Esophagus muscularis mucosa (tissue), 4 donors: ENCODE results near the gene ST6GALNAC3. TPM values are rescaled to one million over a fixed set of nuclear protein-coding genes. Genes with fewer than 3 reads are reported as not detected.

Source experiments
- DNase-seq: peaks from one replicate; pipeline ENCODE4 v3.0.0-alpha.2; 2017; ENCODE audit errors: extremely low spot score
- H3K27ac ChIP-seq, 4 donors: fragments of 200-600 bp; sonication (generic); replicated peaks in 1 of 4; 1 replicate in 3 of 4; 2 replicates in 1 of 4; pipeline ENCODE4 v1.5.1; 2016 to 2019; ENCODE audit warnings: mild to moderate bottlenecking in 1 of 4
- H3K27me3 ChIP-seq, 4 donors: fragments of 200-600 bp; sonication (generic); one replicate each; pipeline versions ENCODE4 v1.5.1 to v1.6.0; 2016 to 2019
- H3K36me3 ChIP-seq, 4 donors: fragments of 200-600 bp; sonication (generic); one replicate each; pipeline ENCODE4 v1.5.1; 2016 to 2019
- H3K4me1 ChIP-seq, 4 donors: fragments of 200-600 bp; sonication (generic); one replicate each; pipeline ENCODE4 v1.5.1; 2016 to 2019
- H3K4me3 ChIP-seq, 4 donors: fragments of 200-600 bp; sonication (generic); 1 replicate in 2 of 4; 2 replicates in 2 of 4; pipeline ENCODE4 v1.5.1; 2016 to 2019; ENCODE audit warnings: mild to moderate bottlenecking in 4 of 4, moderate library complexity in 1 of 4
- H3K9me3 ChIP-seq, 4 donors: fragments of 200-600 bp; sonication (generic); 1 replicate in 3 of 4; 2 replicates in 1 of 4; pipeline ENCODE4 v1.5.1; 2016 to 2019
- CTCF ChIP-seq, 3 experiments: fragments of 200-600 bp in 2 of 3; fragments of 450-650 bp in 1 of 3; sonication (generic) in 2 of 3; IDR thresholded peaks; one replicate each; pipeline ENCODE4 v1.5.1; 2017 to 2019; ENCODE audit warnings: antibody characterized with exemption in 3 of 3, mild to moderate bottlenecking in 2 of 3, moderate library complexity in 1 of 3
- EP300 ChIP-seq: sonication (generic); formaldehyde crosslinking; IDR thresholded peaks from one replicate; pipeline ENCODE4 v1.6.1; 2017; ENCODE audit warnings: antibody characterized with exemption
- POLR2A ChIP-seq: fragments of 450-650 bp; IDR thresholded peaks from one replicate; pipeline ENCODE4 v1.6.1; 2017; ENCODE audit warnings: antibody characterized with exemption, moderate library complexity, mild to moderate bottlenecking, low read depth
- POLR2AphosphoS5 ChIP-seq, 2 donors: sonication (generic); formaldehyde crosslinking; IDR thresholded peaks; one replicate each; pipeline ENCODE4 v1.6.1; 2017; ENCODE audit warnings: antibody characterized with exemption in 2 of 2
- WGBS: methylation state at CpG from one replicate; pipeline ENCODE4 v1.1.5; 2018; 5-methylcytosine and 5-hydroxymethylcytosine counted together
- intact Hi-C: fragments of 100-400 bp; cut with DNase I; formaldehyde crosslinking; loops from one replicate; pipeline ENCODE4 v1.15.1; 2023
- total RNA-seq, 4 donors: library from RNA; depleted of rRNA; stranded (reverse); fragments of >200 nt; gene quantifications; one replicate each; pipeline versions ENCODE4 v1.1.0 to v1.2.1, GENCODE V29; 2016

ST6GALNAC3 gene
- total RNA-seq, 4 donors from 2014 or later = 2.1 to 6.8 (median 4.8) TPM

GRCh38 chr1:76053021-76053420 is 21.5 kb upstream of the ST6GALNAC3 start:
- Histone ChIP-seq H3K27me3 (no peaks in the 10 kb centered on the region), H3K4me1 (no peaks in the 10 kb centered on the region), H3K9me3 (no peaks in the 10 kb centered on the region), H3K4me3 (no peak overlapping the region), H3K27ac (no peak overlapping the region), H3K36me3 (no peaks in the 10 kb centered on the region)
- intact Hi-C loops = no loop called here
- WGBS = 28% methylated on average over 6 of the region's 6 CpGs
- DNase-seq = no peak
- TF ChIP-seq POLR2AphosphoS5 (IDR thresholded peaks at IDR 0.05) (no peak), POLR2A (no peak), EP300 (no peak)

- no peak overlapping the region for H3K4me3 ChIP-seq
- WGBS = 67% methylated on average over 2 of the region's 2 CpGs
- no peak overlapping the region for H3K27ac ChIP-seq
- H3K27me3 ChIP-seq = no peaks in the 10 kb centered on the region
- intact Hi-C loops = no loop called here
- H3K4me1 ChIP-seq = no peaks in the 10 kb centered on the region
- H3K36me3 ChIP-seq = no peaks in the 10 kb centered on the region
- H3K9me3 ChIP-seq = no peaks in the 10 kb centered on the region
- no peak for DNase-seq
- TF ChIP-seq POLR2A (no peak), POLR2AphosphoS5 (IDR thresholded peaks at IDR 0.05) (no peak), EP300 (no peak), CTCF (IDR thresholded peaks at IDR 0.05) (no peak)
These were observed 20.2 kb upstream of the ST6GALNAC3 start for GRCh38 chr1:76054359-76054758.

DNA sequence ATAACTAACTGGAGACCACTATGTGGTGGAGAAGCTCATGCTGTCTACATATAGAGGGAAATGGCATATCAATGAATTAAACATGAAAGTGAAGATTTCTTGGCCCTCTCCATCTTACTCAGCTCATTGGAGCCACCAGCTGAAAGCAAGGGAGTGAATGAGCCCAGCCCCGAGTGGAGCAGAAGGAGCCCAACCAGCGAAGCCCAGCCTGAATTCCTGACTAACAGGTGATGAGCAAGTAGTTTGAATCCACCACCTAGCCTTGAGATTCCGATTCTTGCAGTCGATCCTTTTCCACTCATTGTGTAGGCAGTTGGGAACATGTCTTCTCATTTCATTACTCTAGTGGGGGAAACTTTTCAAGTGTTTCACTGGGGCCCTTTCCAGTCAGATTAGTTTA is 18.6 kb upstream of the ST6GALNAC3 start:
- intact Hi-C loops = no loop called here
- no peaks in the 10 kb centered on the region for H3K4me1 ChIP-seq
- H3K9me3 ChIP-seq = no peaks in the 10 kb centered on the region
- no peaks in the 10 kb centered on the region for H3K27me3 ChIP-seq
- 82% methylated on average over 4 of the region's 4 CpGs for WGBS
- no peaks in the 10 kb centered on the region for H3K36me3 ChIP-seq
- no peak for DNase-seq
- TF ChIP-seq EP300 = no peak
- no peak overlapping the region for H3K4me3 ChIP-seq
- no peak overlapping the region for H3K27ac ChIP-seq

GRCh38 chr1:76059451-76059850 is 15.1 kb upstream of the ST6GALNAC3 start:
- TF ChIP-seq CTCF (IDR thresholded peaks at IDR 0.05) (no peak), POLR2AphosphoS5 (IDR thresholded peaks at IDR 0.05) (no peak), EP300 (no peak), POLR2A (no peak)
- DNase-seq = no peak
- H3K36me3 ChIP-seq = no peaks in the 10 kb centered on the region
- H3K27ac ChIP-seq = no peak overlapping the region
- H3K4me1 ChIP-seq = no peaks in the 10 kb centered on the region
- intact Hi-C loops = no loop called here
- H3K4me3 ChIP-seq = no peak overlapping the region
- no peaks in the 10 kb centered on the region for H3K9me3 ChIP-seq
- WGBS = 94% methylated on average over 2 of the region's 2 CpGs
- no peaks in the 10 kb centered on the region for H3K27me3 ChIP-seq

DNA sequence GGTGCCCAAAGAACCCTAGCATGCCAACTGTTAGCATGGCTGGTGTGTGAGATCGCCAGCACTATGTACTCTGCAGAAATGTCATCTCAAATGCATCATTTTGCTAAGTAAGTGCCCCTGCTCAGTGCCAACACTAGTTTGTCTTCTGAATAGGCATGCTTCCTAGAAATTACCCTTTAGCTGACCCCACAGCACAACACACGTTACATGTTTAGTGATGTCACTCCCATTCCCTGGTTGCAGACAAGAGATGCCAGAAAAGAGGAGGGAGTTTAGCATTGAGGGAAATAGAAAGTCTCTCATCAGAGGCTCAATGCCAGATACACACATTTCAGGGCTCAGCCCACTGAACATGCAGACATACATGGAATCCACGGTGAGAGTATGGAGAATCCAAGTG is 9.3 kb upstream of the ST6GALNAC3 start:
- Histone ChIP-seq H3K36me3 (no peaks in the 10 kb centered on the region), H3K27me3 (no peaks in the 10 kb centered on the region), H3K27ac (no peak overlapping the region), H3K4me3 (no peak overlapping the region), H3K4me1 (peaks cover 5 to 16% (median 15%) of the 10 kb centered on the region in 4 donors), H3K9me3 (no peaks in the 10 kb centered on the region)
- TF ChIP-seq CTCF (IDR thresholded peaks at IDR 0.05) = no peak
- no peak for TF ChIP-seq POLR2A
- TF ChIP-seq POLR2AphosphoS5 (IDR thresholded peaks at IDR 0.05) = no peak
- TF ChIP-seq EP300 = no peak
- 72% methylated on average over 3 of the region's 3 CpGs for WGBS
- intact Hi-C loops = no loop called here
- DNase-seq = no peak

DNA sequence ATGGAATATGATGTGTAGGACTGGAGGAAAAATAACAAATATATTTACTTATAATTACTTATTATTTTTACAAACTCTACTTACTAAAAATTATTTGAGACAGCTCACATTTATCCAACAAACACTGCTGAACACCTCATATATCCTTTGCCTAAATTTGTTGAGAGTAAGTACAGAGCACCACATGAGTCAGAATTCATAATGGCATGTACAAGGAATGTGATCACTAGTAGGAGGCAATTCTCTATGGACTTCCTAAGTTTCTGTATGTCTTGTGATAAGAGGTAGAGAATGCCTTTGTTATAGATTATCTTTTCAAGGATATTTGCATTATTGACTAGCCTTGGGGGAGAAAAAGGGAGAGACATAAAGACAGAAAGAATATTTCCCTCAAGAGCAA is 8.2 kb upstream of the ST6GALNAC3 start:
- Histone ChIP-seq H3K27ac (no peak overlapping the region), H3K27me3 (no peaks in the 10 kb centered on the region), H3K4me1 (peaks cover 5 to 16% (median 15%) of the 10 kb centered on the region in 4 donors), H3K4me3 (no peak overlapping the region), H3K9me3 (no peaks in the 10 kb centered on the region), H3K36me3 (no peaks in the 10 kb centered on the region)
- intact Hi-C loops = no loop called here
- no peak for DNase-seq
- TF ChIP-seq EP300 (no peak), POLR2AphosphoS5 (IDR thresholded peaks at IDR 0.05) (no peak), CTCF (IDR thresholded peaks at IDR 0.05) (no peak)
